ENCODE data around the gene USH1G.
A peak's percentile ranks its signal among the peaks of the same experiment; 100 is the strongest.

Gene USH1G

DNA sequence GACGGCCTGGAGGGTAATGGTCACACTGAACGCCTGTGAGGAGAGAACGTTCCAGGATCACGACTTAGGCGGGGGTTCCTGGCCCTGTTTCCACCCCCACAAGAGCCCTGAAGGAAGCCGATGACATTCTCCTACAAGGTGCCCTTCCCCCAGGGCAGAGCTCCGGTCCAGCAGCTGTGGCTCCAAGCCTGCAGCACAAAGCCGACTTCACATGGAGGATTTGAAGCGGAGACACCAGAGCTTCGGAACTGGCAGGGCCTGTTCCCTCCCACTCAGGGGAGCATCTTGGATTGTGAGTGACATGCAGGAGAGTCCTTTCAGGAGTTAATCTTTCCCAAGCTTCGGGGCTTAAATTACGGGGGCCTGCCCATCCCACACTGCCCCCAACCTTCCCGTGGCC lies 34.6 kb downstream of the USH1G start:
- H3F3A ChIP-seq (ENCODE audit: insufficient read depth, low read length), result no peaks in the 10 kb centered on the region
- no peak for TF ChIP-seq EZH2phosphoT487 (IDR thresholded peaks at IDR 0.05; ENCODE audit: low read length)
- TF ChIP-seq, protein P1, sequence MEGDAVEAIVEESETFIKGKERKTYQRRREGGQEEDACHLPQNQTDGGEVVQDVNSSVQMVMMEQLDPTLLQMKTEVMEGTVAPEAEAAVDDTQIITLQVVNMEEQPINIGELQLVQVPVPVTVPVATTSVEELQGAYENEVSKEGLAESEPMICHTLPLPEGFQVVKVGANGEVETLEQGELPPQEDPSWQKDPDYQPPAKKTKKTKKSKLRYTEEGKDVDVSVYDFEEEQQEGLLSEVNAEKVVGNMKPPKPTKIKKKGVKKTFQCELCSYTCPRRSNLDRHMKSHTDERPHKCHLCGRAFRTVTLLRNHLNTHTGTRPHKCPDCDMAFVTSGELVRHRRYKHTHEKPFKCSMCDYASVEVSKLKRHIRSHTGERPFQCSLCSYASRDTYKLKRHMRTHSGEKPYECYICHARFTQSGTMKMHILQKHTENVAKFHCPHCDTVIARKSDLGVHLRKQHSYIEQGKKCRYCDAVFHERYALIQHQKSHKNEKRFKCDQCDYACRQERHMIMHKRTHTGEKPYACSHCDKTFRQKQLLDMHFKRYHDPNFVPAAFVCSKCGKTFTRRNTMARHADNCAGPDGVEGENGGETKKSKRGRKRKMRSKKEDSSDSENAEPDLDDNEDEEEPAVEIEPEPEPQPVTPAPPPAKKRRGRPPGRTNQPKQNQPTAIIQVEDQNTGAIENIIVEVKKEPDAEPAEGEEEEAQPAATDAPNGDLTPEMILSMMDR (IDR thresholded peaks at IDR 0.05; ENCODE audit: low read length), result no peak
- peak; percentile 22 for TF ChIP-seq EZH2 (optimal IDR thresholded peaks at IDR 0.05; ENCODE audit: low read depth, low read length)
- no peaks in the 10 kb centered on the region for H3K9me3 ChIP-seq (replicated peaks; ENCODE audit: insufficient read depth, low read length)
- no peaks in the 10 kb centered on the region for H3K79me2 ChIP-seq (ENCODE audit: low read length)
- H3K27ac ChIP-seq (ENCODE audit: low read length), result no peak overlapping the region
- DNase-seq, result no peak
- H4K20me1 ChIP-seq (ENCODE audit: insufficient read depth, low read length), result no peaks in the 10 kb centered on the region
- no peak overlapping the region for H3K4me2 ChIP-seq (ENCODE audit: low read depth, low read length)
- no peaks in the 10 kb centered on the region for H3K36me3 ChIP-seq (replicated peaks; ENCODE audit: insufficient read depth, low read length)
- no peak overlapping the region for H3K9ac ChIP-seq (ENCODE audit: low read length)
- no peaks in the 10 kb centered on the region for H3K4me1 ChIP-seq (ENCODE audit: low read length)
- H2AFZ ChIP-seq (ENCODE audit: low read length), result no peak overlapping the region
- no peak overlapping the region for H3K4me3 ChIP-seq (ENCODE audit: low read length)
- H3K27me3 ChIP-seq (replicated peaks; ENCODE audit: insufficient read depth, low read length), result peaks cover 94% of the 10 kb centered on the region
- no peaks in the 10 kb centered on the region for H3K9me2 ChIP-seq (replicated peaks; ENCODE audit: insufficient read depth, low read length)

DNA sequence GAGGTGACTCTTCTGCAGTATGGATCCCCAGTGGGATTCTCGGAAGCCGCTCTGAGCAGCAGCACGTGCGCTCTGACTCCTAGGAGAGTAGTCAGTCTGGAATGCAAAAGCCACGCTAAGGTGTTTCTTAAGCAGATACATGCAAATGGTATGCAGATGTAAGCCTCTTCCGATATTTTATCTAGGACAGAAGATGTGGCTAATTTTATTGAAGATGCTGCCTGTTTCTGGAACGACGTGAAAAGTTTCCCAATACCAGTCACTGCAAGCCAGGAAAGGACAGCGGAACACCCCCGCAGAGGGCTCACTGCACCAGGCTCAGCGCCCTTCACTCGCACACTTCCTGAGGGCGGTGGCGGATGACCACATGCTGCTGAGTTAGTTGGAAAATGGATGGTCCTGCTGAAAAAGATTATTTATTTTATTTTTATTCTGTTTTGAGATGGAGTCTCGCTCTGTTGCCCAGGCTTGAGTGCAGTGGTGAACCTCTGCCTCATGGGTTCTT lies 39.8 kb downstream of the USH1G start:
- no peak overlapping the region for H3K4me3 ChIP-seq (ENCODE audit: low read length)
- no peaks in the 10 kb centered on the region for H3K4me1 ChIP-seq (ENCODE audit: low read length)
- no peak overlapping the region for H2AFZ ChIP-seq (ENCODE audit: low read length)
- no peak overlapping the region for H3K9ac ChIP-seq (ENCODE audit: low read length)
- no peaks in the 10 kb centered on the region for H3F3A ChIP-seq (ENCODE audit: insufficient read depth, low read length)
- no peaks in the 10 kb centered on the region for H3K36me3 ChIP-seq (replicated peaks; ENCODE audit: insufficient read depth, low read length)
- no peak for DNase-seq
- H4K20me1 ChIP-seq (ENCODE audit: insufficient read depth, low read length), result no peaks in the 10 kb centered on the region
- TF ChIP-seq EZH2phosphoT487 (IDR thresholded peaks at IDR 0.05; ENCODE audit: low read length) (no peak), EZH2 (optimal IDR thresholded peaks at IDR 0.05; ENCODE audit: low read depth, low read length) (no peak)
- TF ChIP-seq, protein P1 (IDR thresholded peaks at IDR 0.05; ENCODE audit: low read length), result no peak
- peaks cover 95% of the 10 kb centered on the region for H3K27me3 ChIP-seq (replicated peaks; ENCODE audit: insufficient read depth, low read length)
- no peaks in the 10 kb centered on the region for H3K79me2 ChIP-seq (ENCODE audit: low read length)
- H3K4me2 ChIP-seq (ENCODE audit: low read depth, low read length), result no peak overlapping the region
- no peaks in the 10 kb centered on the region for H3K9me2 ChIP-seq (replicated peaks; ENCODE audit: insufficient read depth, low read length)
- H3K9me3 ChIP-seq (replicated peaks; ENCODE audit: insufficient read depth, low read length), result no peaks in the 10 kb centered on the region
- H3K27ac ChIP-seq (ENCODE audit: low read length), result no peak overlapping the region

DNA sequence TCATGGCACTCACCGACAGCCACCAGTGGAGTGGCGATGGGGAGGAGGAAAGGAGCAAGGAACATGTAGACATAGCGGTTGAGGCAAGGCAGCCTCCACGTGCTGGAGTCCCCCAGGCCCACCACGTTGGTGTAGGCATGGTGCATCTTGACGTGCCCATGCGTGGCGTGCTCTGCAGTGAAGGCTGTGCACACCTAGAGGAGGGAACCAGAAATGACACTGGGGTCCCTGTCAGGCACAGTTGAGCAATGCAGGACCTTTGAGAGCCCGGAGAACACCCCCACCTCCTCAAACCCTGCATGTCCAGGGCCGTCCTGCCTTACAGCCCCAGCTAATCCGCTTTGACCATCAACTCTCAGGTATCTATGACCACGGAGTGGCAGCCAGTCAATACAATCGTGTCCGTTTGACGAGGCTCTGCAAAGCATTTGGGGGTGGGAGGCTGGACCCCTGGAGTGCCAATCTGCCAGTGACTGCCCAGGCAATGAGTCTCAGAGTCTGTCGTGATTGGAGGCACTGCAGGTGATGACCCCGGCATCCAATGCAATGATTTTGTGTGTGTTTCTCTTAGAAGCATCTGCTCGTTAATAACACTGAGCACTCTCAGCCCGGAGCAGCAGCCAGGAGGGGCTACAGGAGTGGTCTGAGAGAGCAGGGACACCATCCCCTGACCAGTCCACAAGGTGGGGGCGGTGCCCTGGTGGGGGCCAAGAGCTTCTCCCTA lies 40.4 kb downstream of the USH1G start:
- H3K4me3 ChIP-seq (ENCODE audit: low read length), result no peak overlapping the region
- no peaks in the 10 kb centered on the region for H3K36me3 ChIP-seq (replicated peaks; ENCODE audit: insufficient read depth, low read length)
- peaks cover 95% of the 10 kb centered on the region for H3K27me3 ChIP-seq (replicated peaks; ENCODE audit: insufficient read depth, low read length)
- H3K9ac ChIP-seq (ENCODE audit: low read length), result no peak overlapping the region
- H3K27ac ChIP-seq (ENCODE audit: low read length), result no peak overlapping the region
- H3K4me1 ChIP-seq (ENCODE audit: low read length), result no peaks in the 10 kb centered on the region
- no peak overlapping the region for H3K4me2 ChIP-seq (ENCODE audit: low read depth, low read length)
- no peak for DNase-seq
- no peaks in the 10 kb centered on the region for H3K9me3 ChIP-seq (replicated peaks; ENCODE audit: insufficient read depth, low read length)
- no peak overlapping the region for H2AFZ ChIP-seq (ENCODE audit: low read length)
- H3F3A ChIP-seq (ENCODE audit: insufficient read depth, low read length), result no peaks in the 10 kb centered on the region
- no peaks in the 10 kb centered on the region for H3K79me2 ChIP-seq (ENCODE audit: low read length)
- no peaks in the 10 kb centered on the region for H4K20me1 ChIP-seq (ENCODE audit: insufficient read depth, low read length)
- H3K9me2 ChIP-seq (replicated peaks; ENCODE audit: insufficient read depth, low read length), result no peaks in the 10 kb centered on the region
- TF ChIP-seq EZH2 (optimal IDR thresholded peaks at IDR 0.05; ENCODE audit: low read depth, low read length) (no peak), EZH2phosphoT487 (IDR thresholded peaks at IDR 0.05; ENCODE audit: low read length) (no peak)
- TF ChIP-seq, protein P1 (IDR thresholded peaks at IDR 0.05; ENCODE audit: low read length), result 0 out of 2 replicates have a peak, but pooled peaks have one; percentile 3

All from MM.1S (cell line).